Liver (tissue), 9 donors: ENCODE measurements around the gene PNLIPRP2. TPM values are rescaled to one million over a fixed set of nuclear protein-coding genes. Genes with fewer than 3 reads are reported as not detected.

Source experiments
- DNase-seq: peaks from one replicate; pipeline ENCODE4 v3.0.0-alpha.2; 2017; ENCODE audit warnings: low spot score
- H3K27ac ChIP-seq, 2 donors: one replicate each; pipeline ENCODE4 v1.7.0; 2013; ENCODE audit warnings: inconsistent platforms in 2 of 2, low read length in 2 of 2, control low read depth in 1 of 2, low read depth in 1 of 2, mild to moderate bottlenecking in 1 of 2
- H3K27me3 ChIP-seq, 4 donors: one replicate each; pipeline versions ENCODE4 v1.6.1 to v1.7.0; 2013; ENCODE audit warnings: low read length in 3 of 4, inconsistent platforms in 1 of 4, mild to moderate bottlenecking in 1 of 4, moderate library complexity in 1 of 4; ENCODE audit not compliant: control insufficient read depth in 4 of 4, insufficient read depth in 4 of 4
- H3K36me3 ChIP-seq, 4 donors: one replicate each; pipeline versions ENCODE4 v1.6.1 to v1.7.0; 2013; ENCODE audit warnings: low read length in 3 of 4, mild to moderate bottlenecking in 3 of 4, low read depth in 1 of 4, moderate library complexity in 1 of 4; ENCODE audit not compliant: control insufficient read depth in 4 of 4, insufficient read depth in 3 of 4
- H3K4me1 ChIP-seq, 4 donors: one replicate each; pipeline versions ENCODE4 v1.6.1 to v1.7.0; 2013; ENCODE audit warnings: low read length in 3 of 4, mild to moderate bottlenecking in 3 of 4, moderate library complexity in 1 of 4; ENCODE audit not compliant: control insufficient read depth in 4 of 4, insufficient read depth in 4 of 4
- H3K4me3 ChIP-seq, 3 donors: one replicate each; pipeline versions ENCODE4 v1.6.1 to v1.7.0; 2013; ENCODE audit warnings: low read length in 3 of 3, control low read depth in 1 of 3, low read depth in 1 of 3, mild to moderate bottlenecking in 1 of 3
- H3K9ac ChIP-seq, 2 donors: one replicate each; pipeline ENCODE4 v1.7.0; 2013; ENCODE audit warnings: low read length in 2 of 2, mild to moderate bottlenecking in 2 of 2, moderate library complexity in 2 of 2, control low read depth in 1 of 2, low read depth in 1 of 2
- H3K9me3 ChIP-seq, 4 donors: one replicate each; pipeline versions ENCODE4 v1.6.1 to v1.7.0; 2013; ENCODE audit warnings: low read length in 3 of 4; ENCODE audit not compliant: control insufficient read depth in 4 of 4
- ATF3 ChIP-seq: IDR thresholded peaks from 2 replicates; pipeline ENCODE4 v1.6.1; 2016; ENCODE audit warnings: antibody characterized with exemption
- CTCF ChIP-seq: fragments of 150-350 bp; IDR thresholded peaks from 2 replicates; pipeline ENCODE4 v1.5.1; 2017; ENCODE audit warnings: improper control_type of control experiment, low read depth, low read length; ENCODE audit not compliant: missing input control
- EGR1 ChIP-seq, 2 donors: IDR thresholded peaks; 2 replicates each; pipeline ENCODE4 v1.6.1; 2016 to 2018; ENCODE audit warnings: antibody characterized with exemption in 2 of 2, low read depth in 2 of 2
- FOXA1 ChIP-seq: IDR thresholded peaks from 2 replicates; pipeline ENCODE4 v1.6.1; 2016; ENCODE audit warnings: antibody characterized with exemption
- FOXA2 ChIP-seq: IDR thresholded peaks from 2 replicates; pipeline ENCODE4 v1.6.1; 2016; ENCODE audit warnings: antibody characterized with exemption
- GABPA ChIP-seq, 2 donors: IDR thresholded peaks in 1 of 2; conservative IDR thresholded peaks in 1 of 2; 2 replicates each; pipeline ENCODE4 v1.6.1; 2016; ENCODE audit warnings: antibody characterized with exemption in 2 of 2, mild to moderate bottlenecking in 1 of 2, moderate library complexity in 1 of 2
- HNF4A ChIP-seq, 2 donors: conservative IDR thresholded peaks; 2 replicates each; pipeline ENCODE4 v1.6.1; 2016; ENCODE audit warnings: antibody characterized with exemption in 2 of 2, mild to moderate bottlenecking in 2 of 2
- HNF4G ChIP-seq: IDR thresholded peaks from 2 replicates; pipeline ENCODE4 v1.6.1; 2016; ENCODE audit warnings: antibody characterized with exemption
- JUND ChIP-seq, 2 donors: IDR thresholded peaks; 2 replicates each; pipeline ENCODE4 v1.6.1; 2016; ENCODE audit warnings: antibody characterized with exemption in 2 of 2
- MAX ChIP-seq: IDR thresholded peaks from 2 replicates; pipeline ENCODE4 v1.6.1; 2016; ENCODE audit warnings: antibody characterized with exemption
- NR2F2 ChIP-seq: IDR thresholded peaks from 2 replicates; pipeline ENCODE4 v1.6.1; 2016; ENCODE audit warnings: antibody characterized with exemption
- RAD21 ChIP-seq, 2 donors: IDR thresholded peaks; 2 replicates each; pipeline ENCODE4 v1.6.1; 2016; ENCODE audit warnings: antibody characterized with exemption in 2 of 2, mild to moderate bottlenecking in 2 of 2
- REST ChIP-seq: IDR thresholded peaks from 2 replicates; pipeline ENCODE4 v1.6.1; 2016; ENCODE audit warnings: antibody characterized with exemption, mild to moderate bottlenecking
- RXRA ChIP-seq, 2 donors: IDR thresholded peaks; 2 replicates each; pipeline ENCODE4 v1.6.1; 2017 to 2018; ENCODE audit warnings: antibody characterized with exemption in 2 of 2, mild to moderate bottlenecking in 1 of 2
- SP1 ChIP-seq: IDR thresholded peaks from 2 replicates; pipeline ENCODE4 v1.6.1; 2018; ENCODE audit warnings: antibody characterized with exemption, mild to moderate bottlenecking
- TAF1 ChIP-seq: conservative IDR thresholded peaks from 2 replicates; pipeline ENCODE4 v1.6.1; 2016; ENCODE audit warnings: antibody characterized with exemption, mild to moderate bottlenecking
- YY1 ChIP-seq: IDR thresholded peaks from 2 replicates; pipeline ENCODE4 v1.6.1; 2016; ENCODE audit warnings: antibody characterized with exemption, mild to moderate bottlenecking
- ZBTB33 ChIP-seq: IDR thresholded peaks from 2 replicates; pipeline ENCODE4 v1.6.1; 2016; ENCODE audit warnings: antibody characterized with exemption
- WGBS: extraction: QIAGEN DNeasy Blood & Tissue Kit; methylation state at CpG from one replicate; pipeline ENCODE4 v1.1.7; 2013; 5-methylcytosine and 5-hydroxymethylcytosine counted together
- polyA plus RNA-seq, 2 donors: library from polyadenylated mRNA; stranded (reverse) in 1 of 2; unstranded in 1 of 2; fragments of 200-250 nt in 1 of 2; fragments of >200 nt in 1 of 2; fragmentation: Nextera tagmentation in 1 of 2; extraction: Ambion mirVana in 1 of 2; gene quantifications; one replicate each; pipeline versions ENCODE4 v1.2.1 to v1.2.3, GENCODE V29; 2013 to 2015
- total RNA-seq, 2 donors: library from RNA; depleted of rRNA; stranded (reverse); fragments of >200 nt; gene quantifications; one replicate each; pipeline ENCODE4 v1.2.3, GENCODE V29; 2014
- donor health status: healthy.
- donor health status: healthy.
- donor health status: healthy.
- donor health status: healthy.
- donor health status: healthy.

Gene PNLIPRP2
- total and polyA plus RNA-seq, 4 donors, result not detected

GRCh38 chr10:116674901-116675423 lies 54.2 kb downstream of the PNLIPRP2 start:
- DNase-seq, result no peak
- no peaks in the 10 kb centered on the region for H3K36me3 ChIP-seq
- WGBS, result 93% methylated on average over 32 of the region's 32 CpGs
- no peak overlapping the region for H3K4me3 ChIP-seq
- peaks cover 0 to under 1% (median 0%) of the 10 kb centered on the region in 4 donors for H3K27me3 ChIP-seq
- no peak overlapping the region for H3K9ac ChIP-seq
- no peaks in the 10 kb centered on the region for H3K4me1 ChIP-seq
- H3K27ac ChIP-seq, result no peak overlapping the region
- no peak for TF ChIP-seq RAD21 (IDR thresholded peaks at IDR 0.05)
- TF ChIP-seq CTCF, result no peak
- no peak for TF ChIP-seq ATF3
- no peak for TF ChIP-seq FOXA1
- TF ChIP-seq GABPA (IDR thresholded peaks at IDR 0.05 in 1 of 2, conservative IDR thresholded peaks at IDR 0.05 in 1 of 2), result no peak
- TF ChIP-seq HNF4A (conservative IDR thresholded peaks at IDR 0.05), result no peak
- TF ChIP-seq ZBTB33, result no peak
- TF ChIP-seq NR2F2, result no peak
- TF ChIP-seq HNF4G, result no peak
- no peak for TF ChIP-seq MAX
- TF ChIP-seq RXRA (IDR thresholded peaks at IDR 0.05), result no peak
- no peak for TF ChIP-seq YY1
- no peak for TF ChIP-seq REST
- TF ChIP-seq JUND (IDR thresholded peaks at IDR 0.05), result no peak
- TF ChIP-seq EGR1 (IDR thresholded peaks at IDR 0.05; ENCODE audit: low read depth in 2 of 2), result no peak
- TF ChIP-seq TAF1, result no peak
- no peak for TF ChIP-seq SP1
- no peak for TF ChIP-seq FOXA2
- no peaks in the 10 kb centered on the region for H3K9me3 ChIP-seq
